ENCODE results near the gene RBBP8NL.

- TF ChIP-seq CTCF (IDR thresholded peaks at IDR 0.05), result no peak
- no peak for TF ChIP-seq POLR2A (IDR thresholded peaks at IDR 0.05)
Observed at GRCh38 chr20:62472138-62472940, 45.0 kb upstream of the RBBP8NL start.
